Superior temporal gyrus (tissue), 1 donor: ENCODE data around the gene ADCY3.
A peak's percentile ranks its signal among the peaks of the same experiment; 100 is the strongest.
"Not testable (repeated sequence)": the region's sequence is repeated elsewhere in the genome, so short reads cannot be mapped to it uniquely, and the experiment has no call there.

Source experiments
- DNase-seq: peaks from one replicate; pipeline ENCODE4 v3.0.0-alpha.2; 2016; ENCODE audit errors: extremely low spot score

Gene ADCY3

DNA sequence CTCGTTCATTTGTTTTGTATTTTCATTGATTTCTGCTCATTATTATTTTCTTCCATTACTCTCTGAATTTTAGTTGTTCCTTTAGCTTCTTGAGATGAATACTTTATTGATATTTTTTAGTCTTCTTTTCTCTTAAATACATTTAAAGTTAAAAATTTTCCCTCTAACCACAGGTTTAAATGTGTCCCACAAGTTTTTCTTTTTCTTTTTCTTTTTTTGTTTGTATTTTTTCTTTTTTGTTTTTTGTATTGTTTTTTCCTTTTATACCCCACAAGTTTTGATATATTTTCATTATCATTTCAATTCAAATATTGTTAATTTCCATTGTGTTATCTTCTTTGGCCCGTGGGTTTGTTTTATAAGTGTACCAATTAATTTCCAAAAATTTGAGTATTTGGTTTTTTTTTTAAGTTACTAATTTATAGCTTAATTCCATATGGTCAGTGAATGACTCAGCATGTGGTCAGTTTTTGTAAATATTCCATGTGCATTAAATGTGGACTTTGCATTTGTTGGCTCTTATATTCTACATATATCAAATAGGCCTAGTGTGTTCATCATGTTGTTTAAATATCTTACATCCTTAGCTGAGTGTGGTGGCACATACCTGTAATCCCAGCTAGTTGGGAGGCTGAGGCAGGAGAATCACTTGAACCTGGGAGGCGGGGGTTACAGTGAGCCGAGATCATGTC, 110.6 kb downstream of the ADCY3 start:
- no peak for DNase-seq

GRCh38 chr2:24806661-24807036, 113.4 kb downstream of the ADCY3 start:
- DNase-seq = no peak

DNA sequence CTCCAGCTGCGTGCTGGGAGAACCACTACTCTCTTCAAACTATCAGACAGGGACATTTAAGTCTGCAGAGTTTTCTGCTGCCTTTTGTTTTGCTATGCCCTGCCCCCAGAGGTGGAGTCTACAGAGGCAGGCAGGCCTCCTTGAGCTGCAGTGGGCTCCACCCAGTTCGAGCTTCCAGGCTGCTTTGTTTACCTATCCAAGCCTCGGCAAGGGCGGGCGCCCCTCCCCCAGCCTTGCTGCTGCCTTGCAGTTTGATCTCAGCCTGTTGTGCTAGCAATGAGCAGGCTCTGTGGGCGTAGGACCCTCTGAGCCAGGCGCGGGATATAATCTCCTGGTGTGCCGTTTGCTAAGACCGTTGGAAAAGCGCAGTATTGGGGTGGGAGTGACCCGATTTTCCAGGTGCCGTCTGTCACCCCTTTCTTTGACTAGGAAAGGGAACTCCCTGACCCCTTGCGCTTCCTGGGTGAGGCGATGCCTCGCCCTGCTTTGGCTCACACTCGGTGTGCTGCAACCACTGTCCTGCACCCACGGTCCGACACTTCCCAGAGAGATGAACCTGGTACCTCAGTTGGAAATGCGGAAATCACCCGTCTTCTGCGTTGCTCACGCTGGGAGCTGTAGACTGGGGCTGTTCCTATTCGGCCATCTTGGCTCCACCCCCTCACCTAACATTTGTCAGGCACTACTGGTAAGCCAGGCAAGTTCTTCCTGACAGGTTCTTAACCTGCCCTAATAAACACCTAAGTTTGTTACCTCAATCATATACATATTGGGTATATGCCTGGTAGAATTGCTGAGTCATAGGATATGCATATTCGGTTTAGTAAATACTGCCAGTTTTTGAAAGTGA, 114.0 kb downstream of the ADCY3 start:
- not testable (repeated sequence) for DNase-seq

DNA sequence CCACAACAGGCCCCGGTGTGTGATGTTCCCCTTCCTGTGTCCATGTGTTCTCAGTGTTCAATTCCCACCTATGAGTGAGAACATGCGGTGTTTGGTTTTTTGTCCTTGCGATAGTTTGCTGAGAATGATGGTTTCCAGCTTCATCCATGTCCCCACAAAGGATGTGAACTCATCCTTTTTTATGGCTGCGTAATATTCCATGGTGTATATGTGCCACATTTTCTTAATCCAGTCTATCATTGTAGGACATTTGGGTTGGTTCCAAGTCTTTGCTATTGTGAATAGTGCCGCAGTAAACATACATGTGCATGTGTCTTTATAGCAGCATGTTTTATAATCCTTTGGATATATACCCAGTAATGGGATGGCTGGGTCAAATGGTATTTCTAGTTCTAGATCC, 119.5 kb downstream of the ADCY3 start:
- DNase-seq = not testable (repeated sequence)

DNA sequence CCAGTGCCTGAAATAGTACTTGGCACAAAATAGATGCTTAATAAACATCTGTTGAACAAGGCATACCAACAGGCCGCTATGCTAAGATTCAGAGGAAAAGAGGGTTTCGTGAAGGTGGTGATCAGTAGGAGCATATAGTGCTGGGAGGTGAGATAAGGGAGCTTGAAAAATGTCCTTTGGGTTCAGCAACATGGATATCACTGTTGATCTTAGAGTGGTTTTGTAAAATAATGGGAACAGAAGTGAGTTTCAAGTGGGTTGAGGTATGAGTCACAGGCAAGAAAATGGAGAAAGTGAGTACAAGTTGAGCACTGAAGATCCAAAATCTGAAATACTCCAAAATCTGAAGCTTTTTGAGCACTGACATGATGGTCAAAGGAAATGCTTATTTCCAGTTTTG, 122.4 kb downstream of the ADCY3 start:
- no peak for DNase-seq

- DNase-seq = no peak
These were observed 126.1 kb downstream of the ADCY3 start for GRCh38 chr2:24793761-24794435.

GRCh38 chr2:24792874-24793760, 126.9 kb downstream of the ADCY3 start, which contains the start of the genes CENPO and PTRHD1:
Gene CENPO, plus strand, starts transcription at chr2:24793425. Its CDS starts 495 bp downstream, at chr2:24793920.
Gene PTRHD1, minus strand, starts transcription at chr2:24793391. Its CDS starts 14 bp downstream, at chr2:24793377.
- DNase-seq = peak; percentile 97

- DNase-seq = no peak
These were observed 127.5 kb downstream of the ADCY3 start for GRCh38 chr2:24792542-24792873.

DNA sequence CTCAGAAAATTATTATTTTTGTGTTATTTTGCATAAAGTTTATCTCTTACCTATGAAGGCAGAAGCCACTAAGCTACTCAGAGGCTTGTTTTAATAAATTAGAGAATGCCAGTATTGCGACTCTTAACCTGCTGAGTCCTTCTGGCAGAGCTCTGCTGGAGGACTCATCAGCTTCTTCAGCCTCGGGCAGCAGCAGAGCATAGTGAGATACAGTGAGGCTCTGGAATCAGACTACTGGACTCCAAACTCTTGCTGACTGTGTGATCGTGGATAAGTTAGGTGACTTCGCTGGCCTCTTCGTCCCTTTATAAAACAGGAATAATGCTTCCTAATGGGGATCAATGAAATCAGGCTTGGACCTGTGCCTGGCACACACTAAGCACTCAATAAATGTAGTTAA, 128.6 kb downstream of the ADCY3 start:
- no peak for DNase-seq

DNA sequence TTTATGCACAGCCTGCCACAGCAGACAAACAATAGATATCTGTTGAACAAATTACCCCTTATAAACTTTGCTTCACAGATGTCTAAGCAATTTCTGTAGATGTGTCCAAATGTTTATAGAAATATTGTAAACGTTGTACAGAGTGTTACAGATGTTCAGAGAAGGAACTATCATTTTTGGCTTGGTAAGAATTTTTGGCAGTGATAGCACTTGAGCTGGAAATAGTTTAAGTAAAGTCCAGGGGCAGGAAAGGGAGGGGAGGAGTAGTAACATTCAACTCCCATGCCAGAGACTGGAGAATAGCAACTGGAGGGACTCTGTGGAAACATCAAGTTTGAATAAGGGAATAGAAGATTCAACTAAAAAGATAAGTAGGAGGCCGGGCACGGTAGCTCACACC, 131.2 kb downstream of the ADCY3 start:
- DNase-seq = no peak

DNA sequence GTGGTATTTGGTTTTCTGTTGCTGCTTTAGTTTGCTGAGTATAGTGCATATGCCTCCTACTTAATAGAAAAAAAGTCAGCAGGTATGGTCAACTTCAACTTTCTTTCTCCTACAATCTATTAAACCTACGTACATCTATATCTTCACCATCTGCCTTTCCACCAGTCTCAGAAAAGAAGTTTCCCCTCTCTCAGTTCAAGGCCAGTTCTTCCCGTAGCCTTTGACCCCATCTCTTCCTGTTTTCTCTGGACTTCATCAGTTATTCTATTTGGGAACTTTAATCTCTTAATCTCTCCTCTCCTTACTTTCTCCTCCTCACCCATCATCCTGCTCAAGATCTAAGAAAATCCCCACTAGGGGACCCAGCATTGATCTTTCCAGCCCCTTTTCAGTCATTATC, 132.5 kb downstream of the ADCY3 start:
- DNase-seq = no peak

- DNase-seq = no peak
These were observed 134.2 kb downstream of the ADCY3 start for GRCh38 chr2:24785671-24786321.

DNA sequence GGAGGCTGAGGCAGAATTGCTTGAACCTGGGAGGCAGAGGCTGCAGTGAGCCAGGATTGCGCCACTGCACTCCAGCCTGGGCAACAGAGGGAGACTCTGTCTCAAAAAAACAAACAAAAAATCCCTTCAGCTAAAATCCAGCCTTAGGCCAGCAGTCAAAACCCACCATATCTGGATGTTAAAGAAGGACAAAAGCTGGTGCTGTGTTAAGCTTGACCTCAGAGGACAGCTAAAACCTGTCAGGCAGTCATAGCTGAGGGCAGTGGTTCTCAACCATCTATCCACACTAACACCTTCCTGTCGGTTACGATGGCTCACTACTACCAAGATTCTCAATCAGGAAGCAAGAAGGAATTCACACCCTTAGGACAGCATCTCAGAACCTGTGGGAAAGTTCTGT, 136.4 kb downstream of the ADCY3 start:
- no peak for DNase-seq

GRCh38 chr2:24779116-24779515, 140.9 kb downstream of the ADCY3 start:
- DNase-seq = no peak

- no peak for DNase-seq
These were observed 145.7 kb downstream of the ADCY3 start for GRCh38 chr2:24774373-24774772.

DNA sequence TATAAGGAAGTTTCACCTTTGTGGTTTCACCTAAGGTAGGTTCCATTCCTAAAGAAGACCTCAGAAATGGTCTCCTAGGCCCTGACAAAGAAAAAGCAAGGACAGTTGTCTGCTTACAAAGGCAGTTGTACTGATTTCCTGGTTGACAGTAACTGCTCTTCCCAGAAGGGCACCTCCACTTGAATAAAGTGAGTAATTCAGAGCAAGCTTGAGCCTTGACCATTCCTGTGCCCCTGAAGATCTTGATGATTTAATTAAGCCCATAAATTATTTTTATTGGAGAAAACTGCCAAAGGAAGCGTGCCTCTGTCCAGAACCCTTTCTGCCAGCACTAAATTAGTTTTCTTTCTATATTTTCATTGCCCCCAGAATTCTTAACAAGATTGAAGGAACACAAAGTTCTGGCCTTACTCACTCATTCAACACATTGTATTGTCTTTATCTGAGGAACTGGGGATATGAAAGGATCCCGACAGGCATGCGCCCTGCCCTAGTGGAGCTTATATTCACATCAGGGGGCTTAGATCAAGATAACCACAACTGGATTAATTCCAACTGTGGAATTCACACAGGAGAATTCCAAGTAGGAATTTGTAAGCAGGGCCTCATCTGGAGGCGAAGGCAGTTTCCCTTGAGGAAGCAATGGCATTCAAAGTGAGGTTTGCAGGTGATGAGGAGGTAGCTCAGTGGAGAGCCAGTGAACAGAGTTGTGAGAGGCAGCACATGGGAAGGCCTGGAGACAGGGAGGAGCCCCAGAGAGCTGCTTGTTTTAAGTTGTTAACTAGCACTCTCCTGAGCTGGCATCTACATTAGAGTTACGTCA, 148.1 kb downstream of the ADCY3 start:
- DNase-seq = no peak

DNA sequence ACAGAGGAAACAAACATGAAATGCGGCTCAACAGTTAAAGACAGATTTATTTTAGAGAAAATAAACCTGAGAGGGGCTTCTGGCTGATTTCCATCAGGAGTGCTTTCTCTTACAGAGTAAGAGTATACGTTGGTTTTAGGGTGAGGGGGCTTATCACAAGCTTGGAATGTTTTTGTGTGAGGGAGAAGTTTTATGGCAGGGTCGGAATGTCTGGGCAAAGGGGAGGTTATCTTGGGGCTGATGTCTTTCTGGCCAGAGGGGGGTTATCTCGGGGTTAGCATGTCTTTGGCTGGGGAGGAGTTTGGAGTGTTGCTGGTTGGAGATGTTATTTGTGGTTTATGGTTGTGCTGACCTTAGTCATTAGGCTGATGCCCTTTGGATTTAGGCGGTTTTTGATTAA, 149.0 kb downstream of the ADCY3 start:
- no peak for DNase-seq
